ENCODE data around the gene ARGLU1. TPM values are rescaled to one million over a fixed set of nuclear protein-coding genes. Genes with fewer than 3 reads are reported as not detected.

Gene ARGLU1
- total RNA-seq, 1 donor: 127 TPM

- H3K4me1 ChIP-seq (ENCODE audit: insufficient read depth, low read length): peaks cover 13% of the 10 kb centered on the region
- H3K27me3 ChIP-seq (ENCODE audit: insufficient read depth, low read length): peaks cover 59% of the 10 kb centered on the region
- H3K4me3 ChIP-seq (ENCODE audit: low read length): no peak overlapping the region
- no peaks in the 10 kb centered on the region for H3K9me3 ChIP-seq (ENCODE audit: low read depth, low read length)
These were observed 71.6 kb downstream of the ARGLU1 start for GRCh38 chr13:106496072-106496997.

DNA sequence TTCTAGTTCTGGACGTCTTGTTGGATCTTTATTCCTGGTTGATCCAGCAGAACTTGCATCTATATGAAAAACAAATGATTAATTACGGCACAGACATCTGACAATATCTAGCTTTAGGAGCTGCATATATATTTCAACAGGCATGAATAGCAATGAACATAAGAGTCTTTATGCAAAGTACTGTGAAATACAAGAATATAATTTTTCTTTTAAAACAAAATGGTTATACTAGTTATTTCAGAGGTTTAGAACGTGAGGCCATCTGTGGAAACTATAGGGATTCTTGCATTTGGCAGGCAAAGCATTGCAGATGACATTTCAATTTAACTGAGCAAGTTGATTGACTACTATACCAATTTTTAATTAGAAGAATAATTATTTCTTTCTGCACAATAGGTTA is 73.0 kb downstream of the ARGLU1 start:
- no peaks in the 10 kb centered on the region for H3K9me3 ChIP-seq (ENCODE audit: low read depth, low read length)
- H3K4me1 ChIP-seq (ENCODE audit: insufficient read depth, low read length): peaks cover 17% of the 10 kb centered on the region
- no peak overlapping the region for H3K4me3 ChIP-seq (ENCODE audit: low read length)
- peaks cover 70% of the 10 kb centered on the region for H3K27me3 ChIP-seq (ENCODE audit: insufficient read depth, low read length)

GRCh38 chr13:106494506-106494905 is 73.4 kb downstream of the ARGLU1 start:
- H3K9me3 ChIP-seq (ENCODE audit: low read depth, low read length): no peaks in the 10 kb centered on the region
- peaks cover 72% of the 10 kb centered on the region for H3K27me3 ChIP-seq (ENCODE audit: insufficient read depth, low read length)
- H3K4me3 ChIP-seq (ENCODE audit: low read length): no peak overlapping the region
- H3K4me1 ChIP-seq (ENCODE audit: insufficient read depth, low read length): peaks cover 17% of the 10 kb centered on the region

- Histone ChIP-seq H3K4me1 (ENCODE audit: insufficient read depth, low read length) (peaks cover 17% of the 10 kb centered on the region), H3K27me3 (ENCODE audit: insufficient read depth, low read length) (peaks cover 73% of the 10 kb centered on the region), H3K4me3 (ENCODE audit: low read length) (no peak overlapping the region), H3K9me3 (ENCODE audit: low read depth, low read length) (no peaks in the 10 kb centered on the region)
These were observed 74.3 kb downstream of the ARGLU1 start for GRCh38 chr13:106493533-106494220.

DNA sequence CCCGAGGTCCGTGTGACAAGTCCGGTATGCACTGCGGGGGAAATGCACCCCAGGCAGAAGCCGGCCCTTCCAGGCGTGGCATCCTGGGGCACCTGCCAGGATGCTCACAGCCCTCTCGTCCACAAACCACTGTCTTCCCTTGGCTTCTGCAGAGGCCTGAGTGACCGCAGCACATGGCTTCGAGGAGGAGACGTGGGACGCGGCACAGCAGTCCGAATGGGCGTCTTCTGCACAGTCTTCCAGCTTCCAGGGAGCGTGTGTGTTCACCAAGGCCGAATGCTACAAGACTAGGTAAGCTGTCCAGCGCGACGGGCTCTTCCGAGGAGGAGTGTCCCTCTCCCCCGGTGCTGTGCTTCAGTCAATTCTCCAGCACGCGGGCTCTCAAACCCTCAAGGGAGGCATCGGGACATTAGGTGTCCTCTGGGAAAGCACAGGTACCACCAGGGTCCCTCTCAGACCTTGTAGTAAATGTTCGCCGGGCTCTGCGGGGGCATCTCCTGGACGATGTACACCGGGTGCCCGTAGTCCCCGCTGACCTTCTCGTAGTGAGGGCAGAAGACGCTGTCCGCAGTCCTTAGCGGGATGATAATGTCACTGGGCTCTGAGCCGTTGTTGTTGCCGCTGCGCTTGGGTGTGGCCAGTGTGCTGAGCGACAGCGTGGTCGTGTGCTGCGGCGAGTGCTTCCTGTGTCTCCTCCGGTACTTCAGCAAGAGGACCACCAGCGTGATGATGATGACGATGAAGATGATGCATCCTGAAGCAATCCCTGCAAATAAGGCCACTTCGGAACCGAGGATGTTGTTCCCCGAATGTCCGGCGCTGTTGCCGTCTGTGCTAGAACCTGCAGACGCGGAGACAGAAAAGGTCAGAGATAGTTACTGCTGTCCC is 75.1 kb downstream of the ARGLU1 start:
- peaks cover 78% of the 10 kb centered on the region for H3K27me3 ChIP-seq (ENCODE audit: insufficient read depth, low read length)
- peaks cover 17% of the 10 kb centered on the region for H3K4me1 ChIP-seq (ENCODE audit: insufficient read depth, low read length)
- no peaks in the 10 kb centered on the region for H3K9me3 ChIP-seq (ENCODE audit: low read depth, low read length)
- H3K4me3 ChIP-seq (ENCODE audit: low read length): no peak overlapping the region

DNA sequence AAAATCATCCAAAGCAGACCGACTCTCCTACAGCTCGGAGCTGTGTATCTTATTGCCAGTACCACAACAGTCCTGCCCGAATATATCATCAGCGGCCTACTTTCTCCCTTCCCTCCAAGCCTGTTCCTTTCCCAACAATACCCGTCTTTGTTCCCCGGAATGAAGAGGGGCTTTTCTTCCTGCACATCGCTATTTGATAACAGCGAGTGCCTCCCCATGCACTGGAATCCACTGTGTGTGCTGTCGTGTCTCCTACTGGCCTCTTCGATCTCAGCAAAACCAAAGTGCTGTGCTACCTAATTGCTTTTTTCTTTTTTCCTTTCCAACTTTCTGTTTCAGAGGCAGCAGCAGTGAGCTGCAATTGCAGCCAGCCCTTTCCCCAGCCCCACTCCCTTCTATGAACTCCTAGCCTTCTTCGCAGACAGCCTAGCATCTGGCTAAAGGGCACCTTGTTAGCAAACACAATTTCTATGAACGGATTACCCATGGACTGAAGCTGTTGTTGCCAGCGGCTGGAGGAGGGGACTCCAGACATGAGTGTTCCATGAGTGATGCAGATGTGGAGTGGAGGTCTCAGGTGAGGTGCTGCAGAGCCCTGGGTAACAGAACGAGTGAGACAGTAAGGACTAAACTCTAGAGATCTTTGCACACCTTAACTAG is 75.9 kb downstream of the ARGLU1 start:
- Histone ChIP-seq H3K9me3 (ENCODE audit: low read depth, low read length) (no peaks in the 10 kb centered on the region), H3K4me3 (ENCODE audit: low read length) (no peak overlapping the region), H3K27me3 (ENCODE audit: insufficient read depth, low read length) (peaks cover 78% of the 10 kb centered on the region), H3K4me1 (ENCODE audit: insufficient read depth, low read length) (peaks cover 17% of the 10 kb centered on the region)

Other genes starting within 250 kb of the ARGLU1 start
- 0.21 TPM for gene EFNB2, start 32.5 kb downstream of the ARGLU1 start, total RNA-seq

Data from mononuclear cell (primary cell).